Measurements from ENCODE around the gene CAB39. TPM values are rescaled to one million over a fixed set of nuclear protein-coding genes. Genes with fewer than 3 reads are reported as not detected.

Gene CAB39
- total RNA-seq, 1 experiment from 2014 or later = 88.7 TPM

- Mint-ChIP-seq H3K4me1 (ENCODE audit: low read depth, unreplicated experiment) (peaks cover 46% of the 10 kb centered on the region), H3K9me3 (ENCODE audit: low read depth, unreplicated experiment) (no peaks in the 10 kb centered on the region), H3K27me3 (ENCODE audit: unreplicated experiment) (no peaks in the 10 kb centered on the region), H3K36me3 (ENCODE audit: insufficient read depth, unreplicated experiment) (no peaks in the 10 kb centered on the region), H3K27ac (ENCODE audit: unreplicated experiment) (no peak overlapping the region), H3K4me3 (ENCODE audit: low read depth, unreplicated experiment) (no peak overlapping the region)
- intact Hi-C loops (cut with micrococcal nuclease; ENCODE audit: unreplicated experiment) = loop anchor here (5.0 kb wide), 1 partner anchor 73 kb away; no protein-coding TSS in a partner anchor
- no peak for DNase-seq
- BruUV-seq (replicated peaks) = no TSS peak
- CTCF ChIA-PET = interaction anchor here (0.5 kb wide), 1 partner anchor 19 kb away, joined by 3 read pairs; no protein-coding TSS in a partner anchor
- TF ChIP-seq CTCF (IDR thresholded peaks at IDR 0.05; ENCODE audit: unreplicated experiment) = no peak
Observed at GRCh38 chr2:230690439-230690838, 22.2 kb upstream of the CAB39 start.

DNA sequence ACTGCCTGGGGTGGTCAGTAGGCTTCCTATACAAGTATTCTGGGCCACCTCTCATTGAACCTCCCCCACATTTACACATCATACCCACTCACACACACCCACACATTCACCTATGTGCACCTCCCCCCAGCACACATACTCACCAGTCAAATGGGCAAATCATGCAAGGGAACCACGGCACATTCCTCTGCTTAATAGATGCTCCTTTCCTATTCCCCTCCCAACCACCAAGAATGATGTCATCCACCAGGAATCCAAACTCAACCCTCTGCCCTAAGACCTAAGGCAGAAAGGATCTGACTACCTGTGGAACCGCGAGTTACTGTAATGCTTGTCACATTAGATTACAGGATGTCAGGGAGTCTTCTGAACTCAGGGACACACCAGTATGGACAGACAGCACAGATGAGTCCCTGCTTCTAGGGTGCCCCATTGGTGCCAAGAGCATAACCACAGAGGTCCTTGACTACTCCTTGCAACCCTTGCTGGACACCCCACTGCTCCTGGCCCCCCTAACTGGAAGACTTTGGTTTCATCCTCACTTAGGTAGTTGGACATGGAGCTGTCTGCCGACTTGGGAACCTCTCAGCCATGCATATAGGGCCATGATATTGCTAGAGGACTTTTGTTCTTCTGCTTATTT, 21.5 kb upstream of the CAB39 start:
- Mint-ChIP-seq H3K27ac (ENCODE audit: unreplicated experiment) (no peak overlapping the region), H3K27me3 (ENCODE audit: unreplicated experiment) (no peaks in the 10 kb centered on the region), H3K9me3 (ENCODE audit: low read depth, unreplicated experiment) (no peaks in the 10 kb centered on the region), H3K36me3 (ENCODE audit: insufficient read depth, unreplicated experiment) (no peaks in the 10 kb centered on the region), H3K4me3 (ENCODE audit: low read depth, unreplicated experiment) (no peak overlapping the region), H3K4me1 (ENCODE audit: low read depth, unreplicated experiment) (peaks cover 43% of the 10 kb centered on the region)
- DNase-seq = peak; percentile 64
- intact Hi-C loops (cut with micrococcal nuclease; ENCODE audit: unreplicated experiment) = loop anchor here (5.0 kb wide), 1 partner anchor 74 kb away; no protein-coding TSS in a partner anchor
- CTCF ChIA-PET = no interaction called here
- no TSS peak for BruUV-seq (replicated peaks)
- TF ChIP-seq CTCF (IDR thresholded peaks at IDR 0.05; ENCODE audit: unreplicated experiment) = no peak

- DNase-seq = no peak
Observed at GRCh38 chr2:230692760-230693159, 19.9 kb upstream of the CAB39 start.

GRCh38 chr2:230693411-230693810, 19.2 kb upstream of the CAB39 start:
- Mint-ChIP-seq H3K27ac (ENCODE audit: unreplicated experiment) (peak overlapping the region; percentile 87), H3K4me3 (ENCODE audit: low read depth, unreplicated experiment) (no peak overlapping the region), H3K9me3 (ENCODE audit: low read depth, unreplicated experiment) (no peaks in the 10 kb centered on the region), H3K4me1 (ENCODE audit: low read depth, unreplicated experiment) (peaks cover 40% of the 10 kb centered on the region), H3K27me3 (ENCODE audit: unreplicated experiment) (no peaks in the 10 kb centered on the region), H3K36me3 (ENCODE audit: insufficient read depth, unreplicated experiment) (no peaks in the 10 kb centered on the region)
- CTCF ChIA-PET = no interaction called here
- DNase-seq = no peak
- no TSS peak for BruUV-seq (replicated peaks)
- TF ChIP-seq CTCF (IDR thresholded peaks at IDR 0.05; ENCODE audit: unreplicated experiment) = no peak
- intact Hi-C loops (cut with micrococcal nuclease; ENCODE audit: unreplicated experiment) = loop anchor here (5.0 kb wide), 1 partner anchor 76 kb away; no protein-coding TSS in a partner anchor

More at GRCh38 chr2:230692760-230693159, 19.9 kb upstream of the CAB39 start:
- peaks cover 43% of the 10 kb centered on the region for H3K4me1 Mint-ChIP-seq (ENCODE audit: low read depth, unreplicated experiment)
- H3K9me3 Mint-ChIP-seq (ENCODE audit: low read depth, unreplicated experiment) = no peaks in the 10 kb centered on the region
- no TSS peak for BruUV-seq (replicated peaks)
- no peaks in the 10 kb centered on the region for H3K27me3 Mint-ChIP-seq (ENCODE audit: unreplicated experiment)
- no peak for TF ChIP-seq CTCF (IDR thresholded peaks at IDR 0.05; ENCODE audit: unreplicated experiment)
- H3K27ac Mint-ChIP-seq (ENCODE audit: unreplicated experiment) = no peak overlapping the region
- CTCF ChIA-PET = no interaction called here
- intact Hi-C loops (cut with micrococcal nuclease; ENCODE audit: unreplicated experiment) = loop anchor here (5.0 kb wide), 1 partner anchor 75 kb away; no protein-coding TSS in a partner anchor
- H3K36me3 Mint-ChIP-seq (ENCODE audit: insufficient read depth, unreplicated experiment) = no peaks in the 10 kb centered on the region
- no peak overlapping the region for H3K4me3 Mint-ChIP-seq (ENCODE audit: low read depth, unreplicated experiment)
